GM21367 (cell line): ENCODE measurements around the gene DNAH8.
"Not testable (repeated sequence)": the region's sequence is repeated elsewhere in the genome, so short reads cannot be mapped to it uniquely, and the experiment has no call there.

Experiments
- ATAC-seq: cut with Tn5 transposase; IDR thresholded peaks from one replicate; pipeline ENCODE4 v1.9.1; 2021; ENCODE audit not compliant: unreplicated experiment

Gene DNAH8

DNA sequence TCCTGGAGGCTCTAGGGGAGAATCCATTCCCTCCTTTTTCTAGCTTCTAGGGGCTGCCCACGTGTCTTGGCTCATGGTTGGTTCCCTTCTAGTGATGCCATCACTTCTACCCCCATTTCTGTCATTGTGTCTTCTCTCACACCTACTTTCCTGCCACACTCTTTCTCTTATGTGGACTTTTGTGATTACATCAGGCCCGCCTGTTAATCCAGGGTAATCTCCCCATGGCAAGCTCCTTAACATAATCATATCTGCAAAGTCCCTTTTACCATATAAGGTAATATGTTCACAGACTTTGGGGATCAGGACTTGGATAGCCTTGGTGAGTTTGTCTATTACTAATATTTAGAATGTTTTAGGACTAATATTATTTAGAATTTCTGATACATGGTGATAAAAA is 111.9 kb downstream of the DNAH8 start:
- ATAC-seq = no peak

DNA sequence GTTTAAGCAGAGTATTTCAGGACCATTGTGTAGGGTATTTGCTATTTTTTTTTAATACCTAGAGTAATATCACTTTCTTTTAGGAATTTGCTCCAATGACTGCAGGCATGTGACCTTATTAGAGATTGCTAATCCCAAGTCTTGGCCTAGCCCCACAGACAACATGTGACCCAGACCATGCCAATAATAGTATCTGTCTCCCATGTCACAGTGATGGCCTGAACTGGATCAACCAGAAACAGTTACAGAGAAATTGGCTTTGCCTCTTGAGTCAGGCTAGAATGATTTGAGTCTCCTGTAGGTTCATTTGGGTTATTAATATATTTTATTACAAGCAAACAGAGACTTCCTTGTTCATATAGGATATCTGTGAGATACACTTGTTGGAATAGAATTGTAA is 116.8 kb downstream of the DNAH8 start:
- no peak for ATAC-seq

DNA sequence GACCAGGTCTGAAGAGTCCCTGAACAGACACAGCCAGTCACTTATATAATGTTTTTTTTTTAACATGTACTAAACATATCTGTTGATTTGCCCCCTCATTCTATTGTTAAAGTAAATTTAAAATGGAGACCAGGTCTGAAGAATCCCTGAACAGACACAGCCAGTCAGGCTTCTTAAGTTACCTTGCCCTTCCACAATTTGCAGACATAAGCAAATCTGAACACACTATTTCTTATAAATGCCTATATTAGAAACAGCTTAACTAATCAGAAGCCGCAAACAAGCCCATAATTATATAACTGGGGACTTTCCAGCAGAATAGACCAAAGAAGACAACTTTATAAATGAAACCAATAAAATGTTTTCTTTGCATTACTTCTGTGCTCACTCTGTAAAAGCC is 118.2 kb downstream of the DNAH8 start:
- ATAC-seq = no peak

DNA sequence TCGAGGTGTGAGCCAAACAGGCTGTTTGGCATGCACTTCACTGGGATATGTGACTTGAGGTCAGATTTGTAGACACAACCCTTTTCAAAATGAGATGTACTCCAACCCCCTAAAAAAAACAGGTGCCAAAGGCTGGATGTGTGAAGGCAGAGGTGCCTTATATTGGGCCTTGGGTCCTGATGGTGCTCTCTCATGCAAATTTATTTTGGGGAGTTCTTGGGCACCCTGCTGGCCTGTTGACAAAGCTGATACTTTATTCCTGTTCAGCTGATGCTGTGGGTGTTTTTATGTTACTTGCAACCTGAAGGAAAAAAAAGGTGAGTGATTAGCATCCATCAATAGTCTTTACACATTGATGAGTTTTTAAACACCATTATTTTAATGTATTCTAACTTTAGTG is 121.5 kb downstream of the DNAH8 start:
- no peak for ATAC-seq

DNA sequence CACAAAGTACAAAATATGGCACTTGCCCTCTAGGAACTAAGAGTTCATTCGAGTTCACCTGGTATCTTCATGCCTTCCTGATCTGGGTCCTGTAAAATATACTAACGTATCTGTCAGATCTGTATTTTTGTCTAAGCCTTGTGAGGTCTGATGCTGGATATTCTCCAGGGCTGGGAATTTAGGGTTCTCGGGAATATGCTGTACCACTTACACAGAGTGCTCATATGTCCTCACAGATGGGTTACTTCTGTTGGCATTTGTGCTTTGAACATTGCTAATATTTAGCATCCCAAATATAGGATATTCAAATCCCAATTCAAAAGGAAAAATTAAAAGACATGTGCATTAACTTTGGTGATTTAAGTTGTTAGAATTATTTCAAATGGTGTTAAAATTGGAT is 122.0 kb downstream of the DNAH8 start:
- ATAC-seq = no peak

DNA sequence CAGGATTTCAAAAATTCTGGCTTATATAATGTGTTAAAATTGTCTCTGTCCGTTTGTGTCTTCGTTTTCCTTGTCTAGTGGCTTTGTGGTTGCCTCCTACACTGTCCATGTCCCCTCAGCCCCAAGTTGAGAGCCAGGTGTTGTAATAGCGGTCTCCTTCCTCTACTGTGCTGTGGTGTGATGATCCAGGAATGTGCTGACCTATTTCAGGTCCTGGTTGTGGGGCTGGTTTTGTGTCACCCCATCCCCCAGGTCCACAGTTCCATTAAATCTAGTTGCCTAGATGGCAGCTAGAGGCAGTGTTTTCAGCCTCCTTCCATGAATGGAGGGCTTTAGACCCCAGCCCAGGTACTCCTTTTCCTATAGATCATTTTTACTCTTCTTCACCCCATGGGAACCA is 128.7 kb downstream of the DNAH8 start:
- no peak for ATAC-seq

DNA sequence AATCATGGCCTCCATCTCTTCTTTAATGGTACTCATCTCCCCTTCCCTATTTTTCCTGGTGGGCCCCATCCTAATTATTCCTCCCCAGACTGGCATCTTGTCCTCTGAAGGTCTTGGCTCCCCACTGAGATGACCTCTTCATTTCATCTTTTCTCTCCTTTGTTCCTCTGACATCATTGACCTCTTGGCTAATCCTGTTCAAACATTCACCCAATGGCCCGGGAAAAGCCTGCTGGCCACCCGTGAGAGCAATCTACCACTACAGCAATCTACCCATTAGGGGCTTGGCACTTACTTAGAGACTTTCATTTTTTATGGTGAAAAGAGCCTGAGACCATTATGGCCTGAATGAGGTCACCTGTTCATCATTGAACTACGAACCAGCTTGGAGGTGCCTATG is 130.8 kb downstream of the DNAH8 start:
- no peak for ATAC-seq

DNA sequence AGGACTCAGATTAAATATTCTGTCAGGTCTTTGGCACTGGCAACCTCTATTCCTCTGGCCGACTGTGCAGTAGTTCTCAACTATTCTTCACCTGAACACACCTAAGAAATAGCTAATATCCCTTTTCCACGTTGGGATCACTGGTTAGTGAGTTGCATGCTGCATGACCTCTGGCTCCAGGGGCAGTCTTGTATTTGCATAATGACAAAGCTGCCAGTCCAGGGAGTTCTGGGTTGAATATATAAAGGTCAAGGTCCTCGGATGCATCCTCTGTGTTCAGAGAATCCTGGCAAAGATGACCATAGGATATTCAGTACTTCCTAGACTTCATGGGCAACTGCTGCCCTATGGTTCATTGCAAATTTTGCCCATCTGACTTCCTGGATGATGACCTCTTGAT is 131.2 kb downstream of the DNAH8 start:
- no peak for ATAC-seq

DNA sequence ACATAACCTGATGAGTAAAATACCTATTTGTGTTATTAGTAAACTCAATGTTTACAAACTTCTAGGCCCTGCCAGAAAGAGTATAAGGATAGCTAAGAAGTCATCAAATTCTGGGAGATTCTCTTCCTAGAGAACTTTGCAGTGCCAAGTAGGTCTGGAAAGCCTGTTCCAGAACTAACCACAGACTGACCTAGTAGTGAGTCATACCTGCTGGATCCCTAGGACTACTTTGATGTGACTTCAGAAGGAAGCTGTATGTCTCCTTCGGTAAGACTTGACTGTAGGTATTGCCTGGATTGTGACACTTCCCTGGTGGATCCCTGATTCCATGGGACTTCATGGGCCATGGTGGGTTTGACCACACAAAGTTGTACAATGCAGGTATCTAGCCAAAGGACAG is 131.7 kb downstream of the DNAH8 start:
- ATAC-seq = no peak

DNA sequence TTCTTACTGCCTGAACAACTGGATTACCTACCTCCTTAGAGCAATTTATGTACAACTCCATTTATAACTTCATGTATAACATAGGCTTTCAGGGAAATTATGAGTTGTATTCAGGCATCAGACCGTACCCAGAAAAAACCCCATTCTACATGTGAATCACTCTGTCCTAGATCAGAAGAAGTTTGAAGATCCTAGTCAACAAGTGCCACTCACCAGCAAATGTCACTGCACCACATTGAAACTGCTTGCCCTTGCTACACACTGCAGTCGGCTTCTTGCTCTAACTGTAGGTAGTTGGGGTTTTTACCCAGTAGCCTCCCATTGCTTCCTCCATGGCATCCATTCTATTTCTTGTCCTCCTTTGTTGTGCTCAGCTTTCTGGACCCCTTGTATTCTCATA is 132.4 kb downstream of the DNAH8 start:
- ATAC-seq = no peak

DNA sequence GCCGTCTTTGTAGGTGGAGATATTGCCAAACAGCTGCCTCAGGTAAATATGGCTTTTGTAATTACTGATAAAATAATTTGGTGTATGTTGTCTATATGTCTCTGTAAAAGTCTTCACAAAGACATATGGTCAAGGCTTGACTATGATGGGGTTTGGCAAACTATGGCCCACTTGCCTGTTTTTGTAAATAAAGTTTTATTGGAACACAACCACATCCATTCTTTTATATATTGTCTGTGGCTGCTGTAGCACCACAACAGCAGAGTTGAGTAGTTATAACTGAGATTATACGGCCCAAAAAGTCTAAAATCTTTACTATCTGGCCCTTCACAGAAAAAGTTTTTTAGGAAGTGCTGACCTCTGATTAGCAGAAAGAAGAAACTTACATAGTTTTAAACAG is 133.6 kb downstream of the DNAH8 start:
- ATAC-seq = no peak

DNA sequence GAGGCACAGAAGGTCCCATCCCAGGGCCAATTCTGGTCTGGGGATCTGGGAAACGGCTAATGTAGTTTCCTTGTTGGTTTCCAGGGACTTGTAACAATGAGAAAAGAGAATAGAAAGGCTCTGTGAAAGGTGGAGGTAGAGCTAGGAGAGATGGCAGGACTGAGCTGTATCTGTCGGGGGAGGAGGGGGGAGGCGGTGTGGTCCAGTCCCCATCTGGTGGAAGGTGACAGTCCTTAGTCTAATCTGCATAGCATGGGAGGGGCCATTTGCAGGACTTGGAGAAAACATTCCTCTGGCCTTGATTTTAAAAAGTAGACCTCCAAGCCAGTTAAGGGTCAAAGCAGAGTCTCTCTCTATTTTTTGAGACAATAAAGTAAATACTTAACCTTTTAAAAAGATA is 137.1 kb downstream of the DNAH8 start:
- ATAC-seq = no peak

DNA sequence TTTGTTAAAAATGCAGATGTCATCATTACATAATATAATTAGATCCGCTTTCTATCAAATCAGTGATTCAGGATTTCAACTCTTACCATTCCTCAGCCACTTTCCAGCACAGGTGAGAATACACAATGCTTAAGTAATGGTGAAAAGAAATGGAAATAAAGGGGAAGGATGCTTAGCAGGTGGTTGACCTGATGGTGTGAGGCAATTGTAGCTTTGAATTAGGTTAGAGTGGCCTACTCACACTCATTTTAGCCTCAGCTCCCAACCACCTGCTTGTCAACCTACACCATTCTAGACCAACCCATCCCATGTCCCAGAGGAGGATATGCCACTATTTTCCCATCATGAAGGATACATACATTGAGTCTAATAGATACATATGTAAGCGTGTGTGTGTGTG is 138.1 kb downstream of the DNAH8 start:
- ATAC-seq = no peak

DNA sequence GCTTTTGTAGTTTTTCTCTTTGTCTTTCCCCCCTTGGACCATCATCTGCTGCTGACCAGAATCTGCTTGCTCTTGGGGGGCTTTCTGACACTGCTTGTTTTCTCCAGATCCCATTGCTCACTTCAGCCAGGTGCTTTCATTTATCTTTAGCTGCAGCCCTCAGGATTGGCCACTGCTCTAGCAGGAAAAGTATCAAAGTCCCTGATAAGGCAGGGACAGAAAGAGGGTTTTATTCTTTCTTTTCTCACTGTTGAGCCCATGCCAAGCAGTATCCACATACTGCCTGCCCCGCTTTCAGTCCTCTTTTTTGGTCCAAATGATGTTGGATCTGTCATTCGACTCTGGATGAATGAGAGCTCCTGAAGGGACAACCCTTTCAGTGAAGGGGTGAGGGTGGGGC is 141.4 kb downstream of the DNAH8 start:
- no peak for ATAC-seq

DNA sequence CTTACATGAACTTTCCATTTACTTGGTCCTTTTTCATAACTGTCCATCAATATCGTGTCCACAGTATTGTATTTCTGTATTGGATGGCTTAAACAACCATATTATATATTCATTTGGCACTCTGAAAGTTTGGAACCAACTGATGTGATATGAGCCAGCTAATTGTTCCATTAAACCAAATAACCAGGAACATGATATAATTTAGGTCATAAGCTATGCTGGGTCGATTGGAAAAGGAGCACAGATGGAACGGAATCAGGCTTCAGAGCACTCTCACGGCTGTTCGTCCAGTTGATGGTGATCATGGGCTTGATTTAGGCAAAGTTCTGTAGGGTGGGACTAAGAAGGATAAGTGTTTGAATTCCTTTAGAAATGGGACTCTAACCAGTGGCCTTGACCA is 142.7 kb downstream of the DNAH8 start:
- no peak for ATAC-seq

DNA sequence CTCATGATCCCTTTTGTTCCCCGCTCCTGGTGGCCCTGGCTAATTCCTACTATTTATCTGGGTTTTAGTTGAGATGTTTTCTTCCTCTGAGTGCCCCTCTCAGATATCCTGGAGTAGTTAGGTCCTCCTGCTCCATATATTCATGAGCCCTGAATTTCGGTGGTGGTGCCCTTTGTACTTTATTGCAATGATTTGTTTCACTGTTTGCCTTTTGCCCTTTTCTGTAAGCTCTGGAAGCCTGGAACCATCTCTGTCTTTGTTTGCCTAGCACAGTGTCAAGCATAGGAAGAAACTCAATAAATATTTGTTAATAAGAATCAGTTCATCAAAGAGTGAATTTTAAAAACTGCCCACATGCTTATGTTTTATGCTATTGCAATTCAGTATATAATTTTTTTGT is 144.9 kb downstream of the DNAH8 start:
- ATAC-seq = no peak

DNA sequence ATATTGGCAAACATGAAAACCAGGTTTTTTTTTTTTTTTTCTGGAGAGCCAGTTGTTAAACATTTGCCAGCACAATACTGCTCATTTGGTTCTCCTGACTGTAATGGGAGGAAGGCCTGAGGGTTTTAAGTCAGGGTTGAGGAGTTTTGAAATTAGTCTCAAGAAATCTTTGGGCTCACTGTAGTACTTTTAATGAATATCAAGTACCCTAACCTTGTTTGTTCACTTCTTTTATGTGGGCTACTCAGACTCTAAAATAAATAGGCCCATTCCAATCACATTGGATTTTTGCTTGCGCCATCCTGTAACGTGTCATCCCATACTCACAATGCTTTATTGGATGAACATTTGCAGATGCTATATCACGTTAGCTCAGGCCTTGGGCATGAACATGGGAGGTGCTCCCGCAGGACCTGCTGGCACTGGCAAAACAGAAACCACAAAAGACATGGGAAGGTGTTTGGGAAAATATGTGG is 146.9 kb downstream of the DNAH8 start:
- no peak for ATAC-seq

DNA sequence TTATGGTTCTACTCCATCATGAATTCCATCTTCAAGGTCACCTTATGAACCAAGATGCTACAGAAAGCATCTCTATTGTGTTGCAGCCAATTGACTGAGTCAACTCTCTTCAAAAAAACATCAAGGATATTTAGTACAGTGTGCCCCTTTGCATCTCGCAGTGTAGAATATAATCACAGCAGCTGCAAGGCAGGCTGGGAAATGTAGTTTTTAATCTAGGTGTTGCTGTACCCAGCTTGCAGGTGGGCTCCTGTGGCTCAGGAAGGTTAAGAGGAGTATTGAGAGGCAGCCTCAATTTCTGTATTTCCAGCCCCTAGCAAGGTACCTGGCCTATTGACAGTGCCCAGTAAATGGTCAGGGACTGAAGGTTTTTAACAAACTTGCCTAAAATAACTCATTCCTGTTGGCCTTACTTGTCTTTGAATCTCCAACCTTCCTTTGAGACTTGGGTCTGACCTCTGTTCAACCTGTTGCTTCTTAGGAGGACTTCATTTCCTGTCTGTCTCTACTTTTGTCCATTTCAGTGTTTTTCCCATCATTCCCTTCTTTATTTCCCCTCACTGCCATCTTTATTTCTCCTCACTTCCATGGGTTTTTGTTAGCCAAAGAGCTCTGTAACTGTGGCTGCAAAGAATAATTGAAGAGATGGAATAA is 150.5 kb downstream of the DNAH8 start:
- no peak for ATAC-seq

DNA sequence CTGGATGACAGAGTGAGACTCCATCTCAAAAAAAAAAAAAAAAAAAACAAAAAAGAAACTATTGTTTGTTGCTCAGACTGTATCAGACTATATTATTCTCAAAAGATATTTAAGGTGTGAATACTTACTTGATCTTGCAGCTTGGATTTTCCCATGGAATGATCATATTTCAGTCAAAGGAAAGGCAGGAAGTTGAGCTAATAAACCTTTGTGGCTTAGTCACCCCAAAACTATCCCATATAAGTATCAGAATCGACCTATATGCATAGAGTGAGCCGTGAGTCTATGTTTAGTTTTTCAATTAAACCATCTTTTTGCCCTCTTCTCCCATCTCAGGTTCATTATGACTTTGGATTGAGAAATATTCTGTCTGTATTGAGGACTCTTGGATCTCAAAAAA is 152.6 kb downstream of the DNAH8 start:
- no peak for ATAC-seq

DNA sequence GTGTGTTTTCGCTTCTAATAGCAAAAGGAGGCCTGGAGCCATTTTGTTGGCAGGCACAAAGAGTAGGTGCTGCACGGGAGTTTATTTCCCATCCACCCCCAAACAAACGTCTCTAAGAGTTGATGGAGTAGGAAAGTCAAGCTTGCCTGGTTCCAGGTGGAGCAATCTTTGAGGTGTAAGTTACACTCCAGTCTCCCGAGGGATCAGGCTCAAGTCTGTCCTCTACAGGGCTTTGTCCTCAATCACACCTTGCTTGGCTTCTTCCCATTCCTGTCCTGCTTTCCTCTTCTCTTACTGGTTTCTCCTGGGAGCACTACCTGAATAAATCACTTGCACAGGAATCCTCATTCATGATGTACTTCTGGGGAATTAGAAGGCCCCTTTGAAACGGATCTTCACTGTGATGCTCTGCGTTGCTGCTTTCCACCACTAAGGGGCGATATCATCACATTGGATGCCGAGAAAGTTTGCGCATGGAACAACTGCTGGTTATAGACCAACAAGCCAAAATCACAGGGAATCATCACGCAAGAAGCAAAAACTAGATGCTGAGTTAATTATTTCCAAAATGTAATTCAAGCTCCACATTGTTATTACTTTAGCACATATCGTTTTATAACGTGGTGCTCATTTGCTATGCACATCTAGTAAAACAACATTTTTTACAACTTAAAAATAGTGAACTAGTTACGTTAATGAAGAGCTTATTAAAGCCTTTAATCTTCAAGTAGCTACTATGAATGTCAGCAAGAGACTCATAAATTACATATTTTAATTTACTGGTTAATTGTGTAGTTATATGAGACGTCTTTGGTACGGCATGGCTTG is 156.8 kb downstream of the DNAH8 start:
- no peak for ATAC-seq

DNA sequence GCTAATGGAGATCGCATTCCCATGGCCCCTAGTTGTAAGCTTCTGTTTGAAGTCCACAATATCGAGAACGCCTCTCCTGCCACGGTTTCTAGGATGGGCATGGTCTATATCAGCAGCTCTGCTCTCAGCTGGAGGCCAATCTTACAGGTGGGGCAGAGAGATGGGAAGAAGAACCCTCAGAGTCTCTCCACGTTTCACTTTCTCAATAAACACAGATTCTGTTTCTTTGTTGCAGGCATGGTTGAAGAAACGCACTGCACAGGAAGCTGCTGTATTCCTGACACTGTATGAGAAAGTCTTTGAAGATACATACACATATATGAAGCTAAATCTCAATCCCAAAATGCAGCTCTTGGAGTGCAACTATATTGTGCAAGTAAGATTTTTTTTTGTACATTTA is 157.9 kb downstream of the DNAH8 start:
- ATAC-seq = no peak

DNA sequence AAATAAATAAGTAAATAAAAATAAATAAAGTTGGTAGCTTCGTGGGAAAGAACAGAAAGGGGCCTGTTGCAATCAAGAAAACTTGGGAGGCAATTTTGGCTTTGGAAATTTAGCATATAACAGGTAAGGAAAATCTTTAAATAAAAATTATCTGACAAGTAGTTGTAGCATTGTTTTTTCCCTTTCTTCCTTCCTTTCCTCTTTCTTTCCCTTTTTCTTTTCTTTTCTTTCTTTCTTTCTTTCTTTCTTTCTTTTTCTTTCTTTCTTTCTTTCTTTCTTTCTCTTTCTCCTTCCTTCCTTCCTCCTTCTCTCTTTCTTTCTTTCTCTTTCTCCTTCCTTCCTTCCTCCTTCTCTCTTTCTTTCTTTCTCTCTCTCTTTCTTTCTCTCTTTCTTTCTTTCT is 158.7 kb downstream of the DNAH8 start:
- ATAC-seq = not testable (repeated sequence)

DNA sequence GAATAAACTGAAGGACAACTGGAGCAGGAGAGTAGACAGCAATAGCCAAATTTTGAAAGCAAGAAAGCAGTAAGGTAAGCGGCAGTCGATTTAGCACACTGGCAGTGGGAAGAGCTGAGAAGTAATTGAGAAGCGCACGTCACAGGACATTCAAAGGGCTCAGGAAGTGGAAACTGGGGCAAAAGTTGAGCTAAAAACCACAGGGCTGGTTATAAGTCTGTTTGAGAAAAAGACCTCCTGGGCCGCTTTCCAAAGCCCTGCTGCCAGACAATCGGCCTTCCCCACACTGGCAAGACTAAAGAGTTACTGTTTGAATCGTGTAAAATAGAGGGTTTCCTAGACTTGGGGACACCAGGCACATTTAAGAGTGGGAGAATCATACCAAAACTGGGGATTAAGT is 161.4 kb downstream of the DNAH8 start:
- ATAC-seq = no peak
